Activated CD8-positive, alpha-beta memory T cell treated with anti-CD3 and anti-CD28 coated beads, Interleukin-2, amount 50 U/mL, for 1 hour (primary cell): ENCODE results near the gene TRNP1.

Experiments used
- DNase-seq: peaks from one replicate; pipeline ENCODE4 v3.0.0-alpha.2; 2020; ENCODE audit errors: extremely low read depth

TRNP1 gene

DNA sequence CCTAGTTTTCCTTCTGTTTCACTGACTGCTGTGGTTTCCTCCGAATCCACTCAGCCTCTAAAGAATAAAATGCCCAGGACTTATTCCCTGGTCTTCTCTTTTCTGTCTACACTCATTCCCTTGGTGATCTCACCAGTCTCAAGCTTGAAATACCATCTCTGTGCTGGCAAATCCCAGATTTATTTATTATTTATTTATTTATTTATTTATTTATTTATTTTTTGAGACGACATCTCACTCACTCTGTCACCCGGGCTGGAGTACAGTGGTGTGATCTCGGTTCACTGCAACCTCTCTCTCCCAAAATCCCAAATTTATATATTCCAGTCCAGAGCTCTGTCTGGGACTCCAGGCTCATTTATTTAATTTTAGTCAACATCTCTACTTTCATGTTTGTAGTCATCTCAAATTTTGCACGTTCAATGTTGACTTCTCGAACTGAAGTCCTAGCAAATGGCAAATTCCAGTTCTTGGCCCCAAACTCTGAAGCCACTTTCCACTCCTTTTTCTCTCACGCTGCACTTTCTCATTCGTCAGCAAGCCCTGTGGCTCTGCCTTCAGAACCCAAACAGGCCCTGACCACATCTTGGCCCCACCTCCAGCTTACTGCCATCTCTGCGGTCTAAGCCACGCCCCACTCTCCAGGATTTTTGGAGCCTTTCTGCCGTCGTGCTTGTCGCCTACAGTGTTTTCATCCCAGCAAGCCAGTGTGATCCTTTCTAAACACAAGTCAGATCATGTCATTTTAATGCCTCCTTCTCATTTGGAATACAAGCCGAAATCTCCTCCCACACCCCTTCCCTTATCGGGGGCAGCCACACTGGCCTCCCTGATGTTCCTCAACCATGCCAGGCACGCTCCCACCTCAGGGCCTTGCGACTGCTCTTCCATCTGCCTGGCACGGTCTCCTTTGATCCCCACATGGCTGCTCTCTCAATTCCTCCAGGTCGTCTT, 33.4 kb downstream of the TRNP1 start:
- no peak for DNase-seq

DNA sequence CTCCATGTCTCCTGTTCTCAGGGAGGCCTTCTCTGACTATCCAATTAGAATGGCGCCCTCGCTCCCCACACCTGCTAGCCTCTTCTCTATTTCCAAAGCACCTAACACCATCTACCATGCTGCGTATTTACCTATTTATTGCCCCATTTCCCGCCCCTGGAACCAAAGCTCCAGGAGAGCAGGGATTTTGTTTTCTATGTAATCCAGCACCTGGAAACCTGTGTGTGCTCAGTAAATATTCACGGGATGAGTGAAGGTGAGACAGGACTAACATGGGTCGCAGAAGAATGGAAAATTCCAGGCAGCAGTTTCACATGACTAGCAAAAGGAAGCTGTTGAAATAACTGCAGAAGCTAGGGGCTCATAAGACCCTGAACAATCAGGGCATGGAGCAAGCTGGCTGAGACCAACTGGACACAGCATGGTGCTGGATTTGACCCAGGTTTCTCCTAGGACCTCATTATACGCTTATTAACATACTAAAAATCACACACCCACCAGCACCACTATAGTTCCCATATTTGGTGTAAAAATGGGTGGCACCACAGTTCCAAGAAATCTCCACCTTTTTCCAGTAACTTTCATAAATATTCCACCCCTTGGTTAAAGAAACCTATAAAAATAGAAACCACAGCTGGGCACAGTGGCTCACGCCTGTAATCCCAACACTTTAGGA, 34.2 kb downstream of the TRNP1 start:
- no peak for DNase-seq

DNA sequence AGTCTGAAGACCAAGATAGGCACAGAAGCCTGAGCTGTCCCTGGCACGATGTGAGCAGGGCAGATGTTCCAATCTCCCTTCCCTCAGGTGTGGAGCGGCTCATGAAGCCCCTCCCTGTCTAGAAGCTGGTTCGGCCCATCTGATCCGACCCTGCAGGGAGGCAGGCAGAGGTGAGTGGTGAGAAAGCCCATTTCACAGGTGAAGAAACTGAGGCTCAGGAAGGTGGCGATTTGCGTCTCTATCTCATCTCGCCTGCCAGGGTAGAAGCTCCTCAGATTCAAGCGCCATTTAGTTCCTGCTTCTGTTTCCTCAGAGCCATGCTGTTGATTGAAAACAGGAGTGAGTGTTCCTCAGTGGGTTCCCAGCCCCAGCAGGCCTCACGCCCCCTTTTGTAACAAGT, 36.0 kb downstream of the TRNP1 start:
- DNase-seq, result no peak

- DNase-seq, result no peak
These were observed 38.0 kb downstream of the TRNP1 start for GRCh38 chr1:27031235-27032118.

DNA sequence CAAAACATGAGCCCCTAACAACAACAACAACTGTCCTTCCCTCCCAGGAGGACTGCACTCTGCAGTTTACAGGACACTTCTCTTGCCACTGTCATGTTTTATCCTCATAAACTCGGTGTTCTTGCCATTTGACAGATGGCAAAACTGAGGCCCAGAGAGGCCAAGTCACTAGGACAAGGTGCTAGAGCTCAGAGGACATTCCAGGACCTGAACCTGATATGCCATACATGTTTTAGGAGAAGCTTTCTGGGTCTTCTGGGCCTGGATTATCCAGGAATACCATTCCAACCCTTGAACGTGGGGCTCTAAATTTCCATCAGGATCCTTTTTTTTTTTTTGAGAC, 38.6 kb downstream of the TRNP1 start:
- DNase-seq, result no peak

- no peak for DNase-seq
These were observed 39.7 kb downstream of the TRNP1 start for GRCh38 chr1:27033043-27033746.

DNA sequence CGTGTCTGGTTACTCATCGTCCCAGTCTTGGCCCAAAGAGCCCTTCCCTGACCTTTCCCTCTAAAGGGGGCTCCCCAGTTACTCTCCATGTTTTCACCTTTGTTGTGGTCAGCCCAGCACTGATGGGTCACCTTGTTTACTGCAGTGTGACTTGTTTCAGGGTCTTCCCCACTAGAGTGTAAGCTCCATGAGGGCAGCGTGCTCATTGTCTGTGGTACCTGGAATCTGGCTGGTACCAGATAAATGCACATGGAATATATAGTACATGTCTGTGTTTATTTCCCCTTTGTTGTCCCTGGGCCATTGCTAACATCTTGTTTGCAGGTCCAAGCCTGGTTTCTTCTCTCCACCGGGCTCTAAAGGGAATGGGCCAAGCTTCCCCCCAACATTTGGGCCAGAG, 41.9 kb downstream of the TRNP1 start:
- DNase-seq, result no peak

DNA sequence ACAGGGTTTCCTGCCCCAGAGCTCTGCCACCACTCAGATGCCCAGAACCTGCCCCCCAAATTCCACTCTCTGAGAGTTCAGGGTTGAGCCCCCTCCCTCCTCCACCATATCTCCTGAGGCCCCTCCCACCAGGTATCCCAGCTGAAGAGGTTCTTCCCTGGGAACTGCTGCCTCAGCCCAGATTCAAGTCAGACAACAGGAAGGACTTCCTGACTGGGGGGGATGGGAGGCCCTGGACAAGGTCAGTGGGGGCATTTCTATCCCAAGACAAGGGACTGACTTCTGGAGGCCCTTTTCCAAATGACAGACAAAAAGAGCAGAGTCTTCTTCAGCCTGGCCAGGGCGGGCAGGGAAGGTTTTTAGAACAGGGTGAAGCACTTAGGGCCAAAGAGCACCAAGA, 43.2 kb downstream of the TRNP1 start:
- no peak for DNase-seq

DNA sequence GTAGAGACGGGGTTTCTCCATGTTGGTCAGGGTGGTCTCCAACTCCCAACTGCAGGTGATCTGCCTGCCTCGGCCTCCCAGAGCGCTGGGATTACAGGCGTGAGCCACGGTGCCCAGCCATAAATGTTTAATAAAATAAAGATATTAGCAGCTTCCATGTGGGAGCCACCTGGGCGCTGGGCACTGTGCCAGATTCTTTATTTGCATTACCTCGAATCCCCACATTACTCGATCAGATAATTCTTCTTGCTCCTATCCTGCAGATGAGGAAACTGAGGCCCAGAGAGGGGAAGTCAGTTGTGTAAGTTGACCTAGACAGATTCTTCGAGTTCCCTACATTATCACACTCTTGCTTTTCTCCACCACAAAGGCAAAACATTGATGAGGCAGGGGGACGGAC, 44.0 kb downstream of the TRNP1 start:
- DNase-seq, result no peak

GRCh38 chr1:27038020-27038419, 44.5 kb downstream of the TRNP1 start:
- no peak for DNase-seq

DNA sequence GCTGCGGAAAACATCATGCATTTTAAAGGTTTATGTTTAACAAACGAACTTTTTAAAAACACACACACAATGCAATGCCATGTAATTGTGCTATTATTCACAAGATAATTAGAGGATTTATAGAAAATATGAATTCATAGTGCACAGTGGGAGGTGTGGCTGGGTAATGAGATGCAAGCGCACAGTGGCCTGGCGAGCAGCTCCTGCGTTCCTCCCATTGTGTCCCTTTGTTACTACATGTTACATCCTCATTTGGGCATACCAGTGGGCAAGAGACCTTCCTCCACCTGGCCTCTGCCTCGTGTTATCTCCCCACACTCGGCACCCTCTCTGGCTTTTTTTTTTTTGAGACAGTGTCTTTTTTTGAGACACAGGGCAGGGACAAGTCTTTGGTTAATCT, 49.2 kb downstream of the TRNP1 start:
- no peak for DNase-seq

- peak; percentile 61 for DNase-seq
These were observed 51.2 kb downstream of the TRNP1 start for GRCh38 chr1:27044613-27045151.

- DNase-seq, result peak; percentile 13
These were observed 52.6 kb downstream of the TRNP1 start for GRCh38 chr1:27045973-27046558.

DNA sequence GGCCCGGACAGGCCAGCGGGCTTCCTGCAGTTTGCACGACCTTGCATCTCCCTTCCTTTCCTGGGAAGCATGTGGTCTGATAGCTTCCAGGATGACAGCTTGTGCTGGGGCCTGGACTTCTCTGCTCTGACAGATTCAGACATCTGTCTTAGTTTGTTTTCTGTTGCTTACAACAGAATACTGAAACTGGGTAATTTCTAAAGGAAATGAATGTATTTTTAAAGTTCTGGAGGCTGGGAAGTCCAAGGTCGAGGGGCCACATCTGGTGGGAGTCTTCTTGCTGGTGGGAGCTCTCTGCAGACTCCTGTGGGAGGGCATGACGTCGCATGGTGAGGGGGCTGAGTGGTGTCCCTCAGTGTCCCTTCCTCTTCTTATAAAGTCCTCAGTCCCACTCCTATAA, 54.4 kb downstream of the TRNP1 start:
- DNase-seq, result no peak

- no peak for DNase-seq
These were observed 55.6 kb downstream of the TRNP1 start for GRCh38 chr1:27049100-27049499.

- no peak for DNase-seq
These were observed 56.1 kb downstream of the TRNP1 start for GRCh38 chr1:27049607-27050006.
